Spleen (tissue), 7 donors: ENCODE results near the gene UBE2E2.

Experiments
- POLR2A ChIP-seq, 3 donors: fragments of 450-650 bp; IDR thresholded peaks; one replicate each; pipeline ENCODE4 v1.5.1; 2017; ENCODE audit warnings: antibody characterized with exemption in 3 of 3, mild to moderate bottlenecking in 1 of 3
- TF ChIP-seq, protein P1 (sequence below), 11 experiments: fragments of 200-600 bp in 7 of 11; fragments of 450-650 bp in 4 of 11; sonication (generic) in 4 of 11; IDR thresholded peaks in 8 of 11; conservative IDR thresholded peaks in 3 of 11; 1 replicate in 7 of 11; 2 replicates in 4 of 11; pipeline versions ENCODE4 v1.4.0 to v1.8.0; 2016 to 2021; ENCODE audit warnings: antibody characterized with exemption in 11 of 11, inconsistent platforms in 4 of 11, mild to moderate bottlenecking in 1 of 11
- donor health status: DM: no; HTN: no; CAD: no; lungs with moderate emphysema.
- donor health status: DM: no; HTN: no; CAD: no.
- donor health status: DM: no; HTN: no; CAD: no.

DNA sequence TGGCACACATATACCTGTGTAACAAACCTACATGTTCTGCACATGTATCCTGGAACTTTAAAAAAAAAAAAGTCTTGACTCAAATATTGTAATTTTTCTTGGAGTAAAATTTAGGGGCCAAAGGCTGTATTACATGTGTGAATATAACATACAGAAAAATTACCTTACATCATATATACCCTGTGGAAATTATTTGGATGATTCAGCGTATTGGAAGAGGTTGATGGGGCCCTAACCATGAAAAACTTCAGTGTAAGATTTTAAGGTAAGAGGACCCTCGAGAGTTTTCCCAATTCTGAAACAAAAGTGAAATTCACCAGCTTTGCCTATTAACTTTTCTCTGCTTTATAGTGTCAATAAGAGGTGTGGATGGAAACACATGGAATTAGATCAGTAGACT lies 56.4 kb downstream of the UBE2E2 start:
- TF ChIP-seq, protein P1, sequence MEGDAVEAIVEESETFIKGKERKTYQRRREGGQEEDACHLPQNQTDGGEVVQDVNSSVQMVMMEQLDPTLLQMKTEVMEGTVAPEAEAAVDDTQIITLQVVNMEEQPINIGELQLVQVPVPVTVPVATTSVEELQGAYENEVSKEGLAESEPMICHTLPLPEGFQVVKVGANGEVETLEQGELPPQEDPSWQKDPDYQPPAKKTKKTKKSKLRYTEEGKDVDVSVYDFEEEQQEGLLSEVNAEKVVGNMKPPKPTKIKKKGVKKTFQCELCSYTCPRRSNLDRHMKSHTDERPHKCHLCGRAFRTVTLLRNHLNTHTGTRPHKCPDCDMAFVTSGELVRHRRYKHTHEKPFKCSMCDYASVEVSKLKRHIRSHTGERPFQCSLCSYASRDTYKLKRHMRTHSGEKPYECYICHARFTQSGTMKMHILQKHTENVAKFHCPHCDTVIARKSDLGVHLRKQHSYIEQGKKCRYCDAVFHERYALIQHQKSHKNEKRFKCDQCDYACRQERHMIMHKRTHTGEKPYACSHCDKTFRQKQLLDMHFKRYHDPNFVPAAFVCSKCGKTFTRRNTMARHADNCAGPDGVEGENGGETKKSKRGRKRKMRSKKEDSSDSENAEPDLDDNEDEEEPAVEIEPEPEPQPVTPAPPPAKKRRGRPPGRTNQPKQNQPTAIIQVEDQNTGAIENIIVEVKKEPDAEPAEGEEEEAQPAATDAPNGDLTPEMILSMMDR (IDR thresholded peaks at IDR 0.05 in 8 of 11, conservative IDR thresholded peaks at IDR 0.05 in 3 of 11), result no peak
- TF ChIP-seq POLR2A (IDR thresholded peaks at IDR 0.05), result no peak
